ENCODE data around the gene METTL25.

DNA sequence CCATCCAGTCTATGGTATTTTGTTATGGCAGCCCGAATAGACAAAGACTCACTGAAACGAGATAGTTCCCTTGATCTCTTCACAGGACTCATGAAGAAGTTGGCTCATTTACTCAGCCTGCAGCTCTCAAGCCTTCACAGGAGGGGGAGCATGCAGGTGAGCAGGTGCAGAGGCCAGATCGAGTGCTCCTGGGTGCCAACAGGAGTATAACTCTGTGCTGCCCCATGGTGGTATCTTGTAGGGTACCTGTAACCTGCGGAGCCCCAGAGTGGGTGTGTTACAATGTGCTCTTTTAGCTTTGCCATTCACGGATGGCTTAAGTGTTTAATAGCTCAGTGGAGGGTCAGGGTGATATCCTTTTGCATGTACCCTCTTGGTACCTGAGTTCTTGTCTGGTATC lies 159.5 kb downstream of the METTL25 start:
- TF ChIP-seq, protein P1, sequence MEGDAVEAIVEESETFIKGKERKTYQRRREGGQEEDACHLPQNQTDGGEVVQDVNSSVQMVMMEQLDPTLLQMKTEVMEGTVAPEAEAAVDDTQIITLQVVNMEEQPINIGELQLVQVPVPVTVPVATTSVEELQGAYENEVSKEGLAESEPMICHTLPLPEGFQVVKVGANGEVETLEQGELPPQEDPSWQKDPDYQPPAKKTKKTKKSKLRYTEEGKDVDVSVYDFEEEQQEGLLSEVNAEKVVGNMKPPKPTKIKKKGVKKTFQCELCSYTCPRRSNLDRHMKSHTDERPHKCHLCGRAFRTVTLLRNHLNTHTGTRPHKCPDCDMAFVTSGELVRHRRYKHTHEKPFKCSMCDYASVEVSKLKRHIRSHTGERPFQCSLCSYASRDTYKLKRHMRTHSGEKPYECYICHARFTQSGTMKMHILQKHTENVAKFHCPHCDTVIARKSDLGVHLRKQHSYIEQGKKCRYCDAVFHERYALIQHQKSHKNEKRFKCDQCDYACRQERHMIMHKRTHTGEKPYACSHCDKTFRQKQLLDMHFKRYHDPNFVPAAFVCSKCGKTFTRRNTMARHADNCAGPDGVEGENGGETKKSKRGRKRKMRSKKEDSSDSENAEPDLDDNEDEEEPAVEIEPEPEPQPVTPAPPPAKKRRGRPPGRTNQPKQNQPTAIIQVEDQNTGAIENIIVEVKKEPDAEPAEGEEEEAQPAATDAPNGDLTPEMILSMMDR (IDR thresholded peaks at IDR 0.05; ENCODE audit: low read length), result 0 out of 2 replicates have a peak, but pooled peaks have one; percentile 3
- TF ChIP-seq EZH2 (optimal IDR thresholded peaks at IDR 0.05; ENCODE audit: low read depth, low read length), result no peak
